ENCODE data around the gene CTAGE1.

Gene CTAGE1

DNA sequence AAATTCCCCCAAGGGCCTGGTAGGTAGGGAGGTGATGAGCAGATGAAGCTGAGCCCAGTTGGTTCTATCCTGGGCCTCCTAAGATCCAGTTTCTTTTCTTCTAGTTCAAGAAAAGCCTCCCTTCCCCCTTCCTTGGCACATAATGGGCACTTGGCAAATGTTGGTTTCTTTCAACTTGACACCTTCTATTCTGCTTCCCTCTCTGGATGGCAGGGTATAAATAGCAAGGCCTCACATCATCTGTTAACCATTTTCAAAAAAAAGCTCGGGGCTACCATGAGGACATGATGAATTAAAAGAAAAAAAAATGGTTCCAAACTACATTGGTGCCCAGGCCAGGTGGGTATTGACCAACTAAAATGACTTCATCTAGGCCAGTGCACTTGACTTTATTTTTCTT lies 29.9 kb downstream of the CTAGE1 start:
- no peak for DNase-seq

DNA sequence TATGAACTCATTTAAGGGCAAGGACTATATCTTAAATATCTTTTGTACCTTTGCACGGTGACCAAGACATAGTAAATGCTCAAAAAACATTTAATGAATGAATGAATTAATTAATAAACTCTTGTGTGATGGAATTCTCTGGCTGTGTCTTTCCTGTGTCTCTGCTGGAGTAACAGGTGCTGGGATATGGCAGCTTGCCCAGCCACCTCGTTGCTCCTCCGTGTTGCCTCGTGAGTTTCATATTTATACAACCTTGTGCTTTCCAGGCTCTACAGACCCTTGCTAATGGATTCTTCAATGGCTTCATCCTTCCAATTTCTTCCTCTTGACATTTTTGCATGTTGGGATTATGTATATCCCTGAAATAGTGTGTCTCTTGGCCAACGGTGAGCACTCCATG lies 30.4 kb downstream of the CTAGE1 start:
- no peak for DNase-seq

DNA sequence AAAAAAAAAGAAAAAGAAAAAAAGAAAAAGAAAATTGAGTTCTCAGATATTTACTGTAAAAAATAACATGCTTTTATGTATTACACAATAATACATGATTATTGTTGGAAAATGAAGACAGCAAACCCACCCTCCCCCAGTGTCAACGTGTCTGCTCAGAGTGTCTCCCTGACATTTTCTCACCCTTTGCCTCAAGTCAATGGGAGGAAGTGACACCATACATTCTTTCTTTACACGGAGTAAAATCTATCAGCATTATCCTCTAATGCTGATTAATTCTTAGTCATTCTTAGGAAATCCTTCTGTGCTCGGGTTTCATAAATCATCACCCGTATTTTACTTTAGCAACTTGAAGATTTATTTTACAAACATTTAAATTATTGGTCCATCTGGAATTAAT lies 32.0 kb downstream of the CTAGE1 start:
- DNase-seq = no peak

DNA sequence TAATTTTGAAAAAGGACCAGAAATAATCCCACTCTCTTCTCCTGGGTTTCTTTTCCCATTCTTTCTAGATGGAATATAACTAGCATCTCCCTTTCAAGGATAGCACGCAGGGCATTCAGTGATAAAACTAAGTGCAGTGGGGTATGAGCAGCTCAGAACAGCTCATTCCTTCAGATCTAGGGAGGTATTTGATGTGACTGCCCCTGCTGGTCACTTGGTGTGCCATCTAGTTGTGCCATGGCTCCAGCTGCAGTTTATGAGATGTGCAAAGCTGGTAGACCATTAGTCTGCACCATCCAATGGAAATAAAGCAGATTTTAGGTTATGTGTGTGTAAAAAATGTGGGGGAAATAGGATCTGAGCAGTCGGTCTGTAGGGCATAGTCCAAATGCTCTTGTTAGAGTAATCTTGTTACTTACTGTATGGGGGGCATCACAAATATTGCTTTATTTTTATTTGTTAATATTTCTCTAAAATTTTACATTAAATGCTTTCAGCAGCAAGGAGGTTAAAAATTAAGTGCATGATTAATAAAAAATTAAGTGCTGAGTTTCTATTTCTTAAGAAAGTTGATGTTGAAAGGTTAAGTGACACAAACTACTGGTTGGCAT lies 38.9 kb downstream of the CTAGE1 start:
- DNase-seq = no peak

DNA sequence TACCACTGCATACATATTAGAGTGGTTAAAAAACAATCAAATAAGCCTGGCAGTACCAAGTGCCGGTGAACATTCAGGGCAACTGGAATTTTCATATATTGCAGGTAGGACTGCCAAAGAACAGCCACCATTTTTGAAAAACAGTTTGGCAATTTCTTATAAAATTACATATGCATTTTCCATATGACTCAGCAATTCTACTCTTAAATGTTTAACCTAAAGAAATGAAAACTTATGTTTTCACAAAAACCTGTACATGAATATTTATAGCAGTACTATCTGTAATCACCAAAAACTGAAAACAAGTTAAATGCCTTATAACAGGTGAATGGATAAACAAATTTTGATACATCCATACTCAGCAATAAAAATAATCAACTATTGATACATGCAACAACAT lies 39.9 kb downstream of the CTAGE1 start:
- DNase-seq = no peak

DNA sequence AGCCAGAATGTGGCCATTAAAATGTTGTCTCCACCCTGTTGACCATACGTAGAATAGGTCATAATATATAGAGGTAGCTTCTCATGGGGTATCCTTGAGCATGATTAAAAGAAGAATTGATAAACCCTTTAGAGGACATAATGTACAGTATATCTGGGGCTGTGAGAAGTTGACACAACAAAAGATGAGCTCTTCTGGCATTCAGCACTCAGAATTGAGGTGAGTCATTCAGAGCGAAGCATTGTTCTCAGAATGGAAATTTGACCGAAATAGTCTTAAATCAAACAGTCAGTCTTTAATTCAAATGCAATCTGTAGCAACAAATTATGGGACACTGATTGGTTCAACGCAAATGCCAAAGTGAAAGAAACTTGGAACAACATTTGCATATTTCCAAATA lies 47.3 kb downstream of the CTAGE1 start:
- no peak for DNase-seq

DNA sequence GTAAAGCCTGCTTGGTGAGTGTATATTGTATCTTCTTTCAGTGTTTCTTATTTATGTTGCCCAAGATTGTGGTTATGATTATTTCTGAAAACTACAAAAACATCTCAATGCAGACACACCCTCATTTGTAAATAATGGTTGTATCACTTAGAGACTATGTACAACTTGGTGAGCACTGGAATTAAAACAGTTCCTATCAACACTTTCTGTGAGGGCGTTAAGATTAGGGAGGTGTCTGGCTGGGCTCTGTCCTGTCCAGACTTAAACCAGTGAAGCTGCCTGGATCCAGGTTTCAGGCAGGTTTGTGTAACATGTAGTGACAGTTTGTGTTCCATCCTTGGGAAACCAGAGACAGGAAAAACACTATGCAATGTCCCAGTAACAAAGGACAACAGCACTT lies 49.7 kb downstream of the CTAGE1 start:
- DNase-seq = no peak

DNA sequence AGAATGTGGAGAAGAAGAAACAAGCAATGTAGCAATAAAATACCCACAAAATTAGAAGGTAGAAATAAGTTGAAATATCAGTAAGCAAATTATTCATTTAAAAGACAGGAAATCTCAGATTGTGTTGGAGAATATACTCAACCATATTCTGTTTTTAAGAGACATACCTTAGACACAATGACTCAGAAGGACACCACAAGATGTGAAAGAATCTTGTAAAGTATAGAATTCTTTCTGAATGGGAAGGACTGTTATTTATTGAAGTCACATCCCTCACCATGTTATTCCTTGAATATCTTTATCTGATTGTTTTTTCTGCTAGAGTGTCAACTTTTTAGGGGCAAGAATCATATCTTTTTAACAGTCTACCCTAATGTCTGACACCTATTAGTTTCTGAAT lies 50.4 kb downstream of the CTAGE1 start:
- DNase-seq = no peak

DNA sequence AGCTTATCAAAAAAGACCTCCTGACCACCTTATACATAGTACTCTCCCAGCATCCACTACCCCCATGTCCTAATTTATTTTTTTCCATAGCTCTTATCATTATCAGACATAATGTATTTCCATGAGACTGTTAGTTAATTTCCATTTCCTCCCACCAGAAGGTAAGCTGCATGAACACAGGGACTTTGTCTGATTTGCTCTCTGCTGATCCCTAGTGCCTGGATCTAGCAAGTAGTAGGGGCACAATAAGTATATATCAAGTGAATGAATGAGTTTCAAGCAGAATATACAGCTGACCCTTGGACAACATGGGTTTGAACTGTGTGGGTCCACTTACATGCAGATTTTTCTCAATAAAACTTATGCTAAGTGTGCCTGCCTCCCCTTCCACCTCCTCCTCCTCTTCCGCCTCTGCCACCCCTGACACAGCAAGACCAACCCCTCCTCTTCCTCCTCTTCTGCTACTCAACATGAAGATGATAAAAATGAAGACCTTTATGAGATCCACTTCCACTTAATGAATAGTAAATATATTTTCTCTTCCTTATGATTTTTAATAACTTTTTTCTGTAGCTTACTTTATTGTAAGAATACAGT lies 53.8 kb downstream of the CTAGE1 start:
- DNase-seq = no peak
